Measurements from ENCODE around the gene TRMT1. TPM values are rescaled to one million over a fixed set of nuclear protein-coding genes. Genes with fewer than 3 reads are reported as not detected.

Gene TRMT1
- total and polyA plus RNA-seq, 4 experiments from 2014 or later: 18.0 to 78.4 (median 47.8) TPM

DNA sequence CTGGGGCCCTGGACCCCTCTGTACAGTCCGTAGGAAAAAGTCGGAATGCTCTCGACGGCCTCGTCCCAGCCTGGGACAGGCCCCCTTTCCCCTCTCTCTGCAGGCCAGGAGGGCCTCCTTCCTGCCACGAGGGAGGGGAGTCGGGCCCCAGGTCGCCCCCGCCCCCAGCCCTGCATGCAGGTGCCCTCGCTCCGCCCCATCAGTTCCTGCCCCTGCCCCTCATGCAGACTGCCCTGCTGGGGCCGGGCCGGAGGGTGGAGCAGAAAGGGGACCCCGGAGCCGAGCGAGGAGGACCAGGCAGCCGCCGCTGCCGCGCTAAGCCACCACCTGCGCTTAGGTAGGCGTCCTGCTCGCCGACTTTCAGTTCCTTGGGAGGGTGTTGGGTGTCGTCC, 21.2 kb downstream of the TRMT1 start:
- peak in 2 of 5 donors; percentile 28 to 41 for DNase-seq
- ChIA-PET CTCF (ENCODE audit: partially characterized antibody) (interaction anchor here (0.6 to 8.2 kb wide), 10 partner anchors 10 to 319 kb away, joined by 3 to 129 read pairs (median 6); partner anchors contain the start of gene NACC1), POLR2A (ENCODE audit: partially characterized antibody) (interaction anchor here (0.6 to 5.0 kb wide), 8 partner anchors 10 to 247 kb away, joined by 3 to 42 read pairs (median 5); partner anchors contain the start of genes GCDH, IER2, NACC1 and STX10)
- peak overlapping the region in 2 of 7 donors; percentile 10 to 71 for H3K27ac Mint-ChIP-seq
- peak overlapping the region; percentile 44 to 91 (median 72) for H3K4me3 Mint-ChIP-seq
- peaks cover 5 to 10% of the 10 kb centered on the region in 2 donors for H3K27me3 Mint-ChIP-seq
- no peak overlapping the region for H3K4me3 ChIP-seq (ENCODE audit: low read length in 2 of 2)
- H3K27me3 ChIP-seq (ENCODE audit: insufficient read depth, low read length): peaks cover 15% of the 10 kb centered on the region
- no peaks in the 10 kb centered on the region for H3K36me3 ChIP-seq (ENCODE audit: insufficient read depth, low read length)
- peaks cover 0 to 3% of the 10 kb centered on the region in 2 donors for H3K36me3 Mint-ChIP-seq
- intact Hi-C loops (cut with micrococcal nuclease): loop anchor here (5.0 kb wide), 1 partner anchor 208 kb away; the partner anchor contains the start of gene KLF1
- peaks cover 54% of the 10 kb centered on the region for H3K4me1 ChIP-seq (ENCODE audit: insufficient read depth, low read length)
- H3K27ac ChIP-seq (ENCODE audit: low read depth, low read length): no peak overlapping the region
- peaks cover 0 to 2% (median 0%) of the 10 kb centered on the region in 8 donors for H3K9me3 Mint-ChIP-seq
- peaks cover 21 to 55% (median 30%) of the 10 kb centered on the region in 4 donors for H3K4me1 Mint-ChIP-seq
- no peaks in the 10 kb centered on the region for H3K9me3 ChIP-seq (ENCODE audit: control insufficient read depth in 1 of 2, low read length in 2 of 2)

- peak in 2 of 5 donors; percentile 16 to 44 for DNase-seq
Measured at GRCh38 chr19:13094771-13095392, 21.7 kb downstream of the TRMT1 start.

DNA sequence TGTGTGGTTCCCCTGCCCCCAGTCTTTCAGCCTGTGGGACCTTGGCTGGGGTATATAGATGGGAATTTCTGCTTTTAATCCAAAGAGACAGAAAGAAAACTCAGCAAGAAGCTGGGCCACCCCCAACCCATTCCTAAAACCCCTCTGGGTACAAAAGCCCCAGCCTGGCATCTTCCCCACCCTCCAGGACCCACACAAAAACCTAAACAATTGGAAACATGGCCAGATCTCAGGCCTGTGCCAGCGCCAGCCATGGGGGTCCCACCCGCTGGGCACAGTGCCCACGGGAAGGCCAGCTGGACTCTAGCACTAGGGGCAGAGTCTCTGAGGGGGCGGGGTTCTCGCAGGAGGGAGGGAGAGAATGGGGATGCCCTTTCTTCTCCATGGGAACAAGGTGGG, 22.4 kb downstream of the TRMT1 start:
- peaks cover 15% of the 10 kb centered on the region for H3K27me3 ChIP-seq (ENCODE audit: insufficient read depth, low read length)
- H3K4me3 ChIP-seq (ENCODE audit: low read length in 2 of 2): no peak overlapping the region
- ChIA-PET POLR2A (ENCODE audit: partially characterized antibody) (interaction anchor here (0.8 to 5.0 kb wide), 10 partner anchors 9 to 209 kb away, joined by 3 to 42 read pairs (median 4); partner anchors contain the start of genes CALR, LYL1 and NACC1), CTCF (ENCODE audit: partially characterized antibody) (interaction anchor here (0.8 to 8.2 kb wide), 12 partner anchors 10 to 129 kb away, joined by 3 to 129 read pairs (median 5); no protein-coding TSS in a partner anchor)
- H3K4me1 ChIP-seq (ENCODE audit: insufficient read depth, low read length): peaks cover 43% of the 10 kb centered on the region
- no peaks in the 10 kb centered on the region for H3K36me3 Mint-ChIP-seq
- peaks cover 0 to 1% (median 0%) of the 10 kb centered on the region in 8 donors for H3K9me3 Mint-ChIP-seq
- intact Hi-C loops (cut with micrococcal nuclease): loop anchor here (1.0 to 5.0 kb wide), 3 partner anchors 62 to 168 kb away; no protein-coding TSS in a partner anchor
- peak overlapping the region in 4 of 8 donors; percentile 17 to 64 (median 37) for H3K4me3 Mint-ChIP-seq
- peaks cover 5 to 10% of the 10 kb centered on the region in 2 donors for H3K27me3 Mint-ChIP-seq
- no peak overlapping the region for H3K27ac ChIP-seq (ENCODE audit: low read depth, low read length)
- no peaks in the 10 kb centered on the region for H3K36me3 ChIP-seq (ENCODE audit: insufficient read depth, low read length)
- H3K27ac Mint-ChIP-seq: peak overlapping the region in 3 of 7 donors; percentile 25 to 68 (median 29)
- no peaks in the 10 kb centered on the region for H3K9me3 ChIP-seq (ENCODE audit: control insufficient read depth in 1 of 2, low read length in 2 of 2)
- DNase-seq: peak in 2 of 5 donors; percentile 0 to 34
- H3K4me1 Mint-ChIP-seq: peaks cover 13 to 42% (median 21%) of the 10 kb centered on the region in 4 donors

More at GRCh38 chr19:13094771-13095392, 21.7 kb downstream of the TRMT1 start:
- peaks cover 49% of the 10 kb centered on the region for H3K4me1 ChIP-seq (ENCODE audit: insufficient read depth, low read length)
- intact Hi-C loops (cut with micrococcal nuclease): loop anchor here (1.0 to 5.0 kb wide), 4 partner anchors 63 to 208 kb away; partner anchors contain the start of gene KLF1
- H3K27ac ChIP-seq (ENCODE audit: low read depth, low read length): no peak overlapping the region
- POLR2A ChIA-PET (ENCODE audit: partially characterized antibody): interaction anchor here (0.6 to 5.0 kb wide), 9 partner anchors 10 to 204 kb away, joined by 3 to 42 read pairs (median 4); partner anchors contain the start of genes CALR, GCDH and NACC1
- peaks cover 5 to 10% of the 10 kb centered on the region in 2 donors for H3K27me3 Mint-ChIP-seq
- H3K36me3 ChIP-seq (ENCODE audit: insufficient read depth, low read length): no peaks in the 10 kb centered on the region
- CTCF ChIA-PET (ENCODE audit: partially characterized antibody): interaction anchor here (0.6 to 8.2 kb wide), 10 partner anchors 10 to 318 kb away, joined by 3 to 129 read pairs (median 6); partner anchors contain the start of gene NACC1
- H3K9me3 ChIP-seq (ENCODE audit: control insufficient read depth in 1 of 2, low read length in 2 of 2): no peaks in the 10 kb centered on the region
- H3K27me3 ChIP-seq (ENCODE audit: insufficient read depth, low read length): peaks cover 15% of the 10 kb centered on the region
- H3K4me3 Mint-ChIP-seq: peak overlapping the region in 7 of 8 donors; percentile 10 to 73 (median 29)
- peaks cover 0 to 2% (median 0%) of the 10 kb centered on the region in 8 donors for H3K9me3 Mint-ChIP-seq
- no peaks in the 10 kb centered on the region for H3K36me3 Mint-ChIP-seq
- peaks cover 16 to 50% (median 25%) of the 10 kb centered on the region in 4 donors for H3K4me1 Mint-ChIP-seq
- peak overlapping the region in 4 of 7 donors; percentile 42 to 93 (median 64) for H3K27ac Mint-ChIP-seq
- no peak overlapping the region for H3K4me3 ChIP-seq (ENCODE audit: low read length in 2 of 2)

- Histone ChIP-seq H3K27me3 (ENCODE audit: insufficient read depth, low read length) (peaks cover 15% of the 10 kb centered on the region), H3K4me1 (ENCODE audit: insufficient read depth, low read length) (peaks cover 38% of the 10 kb centered on the region), H3K27ac (ENCODE audit: low read depth, low read length) (no peak overlapping the region), H3K4me3 (ENCODE audit: low read length in 2 of 2) (no peak overlapping the region), H3K36me3 (ENCODE audit: insufficient read depth, low read length) (no peaks in the 10 kb centered on the region), H3K9me3 (ENCODE audit: control insufficient read depth in 1 of 2, low read length in 2 of 2) (no peaks in the 10 kb centered on the region)
- peak overlapping the region in 2 of 8 donors; percentile 33 to 64 for H3K4me3 Mint-ChIP-seq
- peaks cover 11 to 37% (median 18%) of the 10 kb centered on the region in 4 donors for H3K4me1 Mint-ChIP-seq
- H3K27ac Mint-ChIP-seq: peak overlapping the region in 4 of 7 donors; percentile 24 to 68 (median 36)
- ChIA-PET CTCF (ENCODE audit: partially characterized antibody) (interaction anchor here (0.8 to 8.2 kb wide), 13 partner anchors 9 to 169 kb away, joined by 3 to 129 read pairs (median 4); no protein-coding TSS in a partner anchor), POLR2A (ENCODE audit: partially characterized antibody) (interaction anchor here (0.8 to 5.0 kb wide), 10 partner anchors 9 to 208 kb away, joined by 3 to 42 read pairs (median 4); partner anchors contain the start of genes CALR, LYL1 and NACC1)
- intact Hi-C loops (cut with micrococcal nuclease): loop anchor here (1.0 to 5.0 kb wide), 5 partner anchors 32 to 169 kb away; no protein-coding TSS in a partner anchor
- no peaks in the 10 kb centered on the region for H3K9me3 Mint-ChIP-seq
- peak; percentile 76 to 82 (median 78) for DNase-seq
- no peaks in the 10 kb centered on the region for H3K36me3 Mint-ChIP-seq
- peaks cover 5 to 9% of the 10 kb centered on the region in 2 donors for H3K27me3 Mint-ChIP-seq
Measured at GRCh38 chr19:13093407-13094105, 23.0 kb downstream of the TRMT1 start.

- Histone ChIP-seq H3K27ac (ENCODE audit: low read depth, low read length) (no peak overlapping the region), H3K4me3 (ENCODE audit: low read length in 2 of 2) (no peak overlapping the region), H3K4me1 (ENCODE audit: insufficient read depth, low read length) (peaks cover 38% of the 10 kb centered on the region), H3K9me3 (ENCODE audit: control insufficient read depth in 1 of 2, low read length in 2 of 2) (no peaks in the 10 kb centered on the region), H3K27me3 (ENCODE audit: insufficient read depth, low read length) (peaks cover 15% of the 10 kb centered on the region), H3K36me3 (ENCODE audit: insufficient read depth, low read length) (no peaks in the 10 kb centered on the region)
- Mint-ChIP-seq H3K4me3 (no peak overlapping the region), H3K36me3 (no peaks in the 10 kb centered on the region), H3K4me1 (peaks cover 8 to 29% (median 15%) of the 10 kb centered on the region in 4 donors), H3K27ac (peak overlapping the region in 1 of 7 donors; percentile 68), H3K9me3 (no peaks in the 10 kb centered on the region), H3K27me3 (peaks cover 5 to 6% of the 10 kb centered on the region in 2 donors)
- POLR2A ChIA-PET (ENCODE audit: partially characterized antibody): interaction anchor here (1.2 to 5.0 kb wide), 2 partner anchors 12 to 115 kb away, joined by 4 to 42 read pairs; no protein-coding TSS in a partner anchor
- CTCF ChIA-PET (ENCODE audit: partially characterized antibody): interaction anchor here (1.0 to 8.2 kb wide), 5 partner anchors 12 to 170 kb away, joined by 3 to 129 read pairs (median 40); no protein-coding TSS in a partner anchor
- intact Hi-C loops (cut with micrococcal nuclease): loop anchor here (1.0 to 5.0 kb wide), 3 partner anchors 31 to 114 kb away; no protein-coding TSS in a partner anchor
- peak in 1 of 5 donors; percentile 21 for DNase-seq
Measured at GRCh38 chr19:13092606-13093235, 23.8 kb downstream of the TRMT1 start.

DNA sequence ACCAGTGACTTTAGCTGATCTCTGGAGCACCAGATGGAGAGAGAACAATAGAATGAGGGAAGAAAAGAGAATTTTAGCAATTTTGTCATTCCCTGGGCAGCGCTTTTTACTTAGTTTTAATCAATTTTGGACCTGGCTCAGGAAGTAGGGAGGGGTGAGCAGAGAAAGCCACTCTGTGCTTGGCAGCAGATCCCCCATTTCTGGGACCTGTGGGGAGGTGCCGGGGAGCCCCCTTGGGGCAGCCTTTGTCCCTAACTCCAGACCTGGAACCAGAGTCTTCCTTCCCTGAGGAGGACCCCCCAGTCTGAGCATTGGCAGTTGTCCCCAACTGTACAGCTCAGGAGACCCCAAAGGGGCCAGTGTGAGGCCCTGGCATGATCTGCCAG, 24.4 kb downstream of the TRMT1 start:
- H3K4me3 Mint-ChIP-seq: no peak overlapping the region
- intact Hi-C loops (cut with micrococcal nuclease): loop anchor here (5.0 kb wide), 1 partner anchor 60 kb away; no protein-coding TSS in a partner anchor

More for the DNA sequence above, 24.4 kb downstream of the TRMT1 start:
- Mint-ChIP-seq H3K27me3 (peaks cover 5% of the 10 kb centered on the region in 2 donors), H3K27ac (no peak overlapping the region), H3K9me3 (no peaks in the 10 kb centered on the region), H3K36me3 (no peaks in the 10 kb centered on the region), H3K4me1 (peaks cover 7 to 26% (median 14%) of the 10 kb centered on the region in 4 donors)
- H3K27me3 ChIP-seq (ENCODE audit: insufficient read depth, low read length): peaks cover 12% of the 10 kb centered on the region
- no peak overlapping the region for H3K27ac ChIP-seq (ENCODE audit: low read depth, low read length)
- no peak for DNase-seq
- H3K4me1 ChIP-seq (ENCODE audit: insufficient read depth, low read length): peaks cover 34% of the 10 kb centered on the region
- H3K36me3 ChIP-seq (ENCODE audit: insufficient read depth, low read length): no peaks in the 10 kb centered on the region
- H3K4me3 ChIP-seq (ENCODE audit: low read length in 2 of 2): no peak overlapping the region
- no peaks in the 10 kb centered on the region for H3K9me3 ChIP-seq (ENCODE audit: control insufficient read depth in 1 of 2, low read length in 2 of 2)
- CTCF ChIA-PET (ENCODE audit: partially characterized antibody): interaction anchor here (1.3 to 8.2 kb wide), 3 partner anchors 12 to 113 kb away, joined by 4 to 129 read pairs (median 51); no protein-coding TSS in a partner anchor
- POLR2A ChIA-PET (ENCODE audit: partially characterized antibody): no interaction called here

Data from CD4-positive, alpha-beta memory T cell (primary cell).